ENCODE results near the gene RAB3GAP2.
"Not testable (repeated sequence)": the region's sequence is repeated elsewhere in the genome, so short reads cannot be mapped to it uniquely, and the experiment has no call there.

RAB3GAP2 gene

DNA sequence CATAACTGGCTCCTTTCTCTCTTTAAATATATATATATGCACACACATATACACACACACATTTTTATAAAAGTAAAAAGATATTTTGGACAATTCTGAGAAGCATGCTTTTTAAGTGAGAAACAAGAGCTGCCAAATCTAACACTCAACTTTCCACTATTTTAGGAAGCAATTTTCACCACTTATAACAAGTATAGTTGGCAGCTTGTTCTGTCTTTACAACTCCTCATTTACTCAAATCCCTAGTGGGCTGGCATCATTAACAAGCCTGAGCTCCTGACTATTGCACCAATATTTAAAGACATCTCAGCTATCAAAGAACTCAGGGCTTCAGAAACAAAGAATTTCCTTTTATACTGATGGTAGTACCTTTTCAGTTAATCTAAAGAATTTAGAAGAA is 76.6 kb downstream of the RAB3GAP2 start:
- DNase-seq: no peak

DNA sequence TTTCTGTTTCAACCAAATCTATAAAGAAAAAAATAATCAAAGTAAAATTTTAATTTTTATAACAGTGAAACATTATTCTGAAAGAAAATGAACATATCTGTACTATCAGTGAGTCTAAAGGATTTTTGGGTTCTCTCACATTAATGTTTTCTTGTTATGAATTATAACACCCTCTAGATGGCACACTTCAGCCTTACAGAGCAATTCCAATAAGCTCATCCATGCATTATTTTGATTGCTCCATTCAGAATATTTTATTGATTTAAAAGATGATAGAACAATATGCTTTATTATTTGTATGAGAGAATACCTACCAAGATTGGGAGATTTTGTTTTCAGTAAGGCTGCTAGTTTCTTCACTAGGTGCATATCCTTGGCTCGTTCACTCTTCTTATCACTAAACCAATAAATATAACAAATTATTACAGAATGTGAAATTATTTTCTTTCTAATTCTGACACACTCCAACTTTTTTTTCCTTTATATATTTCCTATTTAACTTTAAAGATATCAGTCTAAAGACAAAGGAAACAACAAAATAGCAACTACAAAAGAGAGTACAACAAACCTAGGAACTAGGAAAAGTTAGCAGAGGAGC is 82.4 kb downstream of the RAB3GAP2 start:
- DNase-seq: no peak

DNA sequence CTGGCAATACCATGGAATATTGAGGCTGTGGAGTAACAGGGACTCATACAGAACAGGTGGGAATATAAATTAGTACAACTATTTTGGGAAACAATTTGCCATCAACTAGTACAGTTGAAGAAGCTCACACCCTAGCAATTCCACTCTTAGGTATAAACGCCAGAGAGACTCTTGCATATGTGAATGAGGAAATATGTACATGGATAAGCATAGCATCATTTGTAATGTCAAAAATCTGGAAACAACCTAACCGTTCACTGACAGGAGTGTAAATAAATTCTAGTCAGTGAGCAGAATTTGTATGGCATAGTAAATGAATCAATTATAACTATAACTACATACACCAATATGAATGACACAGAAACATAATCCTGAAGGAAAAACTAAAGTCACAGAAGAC is 83.7 kb downstream of the RAB3GAP2 start:
- DNase-seq: no peak

DNA sequence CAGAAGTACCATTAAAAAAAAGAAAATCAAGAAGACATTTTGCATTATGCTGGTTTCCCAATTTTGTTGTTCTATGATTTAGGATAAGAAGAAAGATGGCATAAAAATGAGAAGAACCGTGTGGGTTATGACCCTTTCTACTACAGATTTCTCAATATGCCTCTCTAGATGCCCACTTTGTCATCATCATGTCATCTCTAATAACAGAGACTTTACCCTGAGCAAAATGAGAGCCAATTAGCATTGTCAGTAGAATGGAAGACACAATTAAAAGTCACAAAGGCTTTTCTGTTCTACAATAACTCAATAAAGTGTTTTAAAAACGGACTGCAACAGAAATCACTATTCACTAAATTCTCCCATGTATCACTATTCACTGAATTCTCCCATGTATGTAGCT is 85.5 kb downstream of the RAB3GAP2 start:
- DNase-seq: no peak

DNA sequence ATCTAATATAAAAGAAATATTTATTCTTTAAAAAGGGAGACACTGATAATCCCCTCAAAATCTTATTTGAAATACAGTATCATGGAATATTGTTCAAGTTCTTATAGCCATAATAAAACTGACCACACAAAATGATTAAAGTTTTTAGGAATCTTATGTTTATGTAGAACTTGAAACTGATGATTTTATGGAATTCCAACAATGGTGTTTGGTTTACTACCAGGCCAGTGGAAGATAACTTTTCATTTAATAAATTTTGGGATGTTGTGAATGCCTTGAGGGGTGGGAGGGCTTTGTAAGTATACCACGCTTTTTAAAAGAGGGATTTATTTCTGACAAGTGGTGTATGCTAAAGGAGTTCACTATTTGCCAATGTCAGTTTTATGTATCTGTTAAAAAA is 87.7 kb downstream of the RAB3GAP2 start:
- DNase-seq: no peak

DNA sequence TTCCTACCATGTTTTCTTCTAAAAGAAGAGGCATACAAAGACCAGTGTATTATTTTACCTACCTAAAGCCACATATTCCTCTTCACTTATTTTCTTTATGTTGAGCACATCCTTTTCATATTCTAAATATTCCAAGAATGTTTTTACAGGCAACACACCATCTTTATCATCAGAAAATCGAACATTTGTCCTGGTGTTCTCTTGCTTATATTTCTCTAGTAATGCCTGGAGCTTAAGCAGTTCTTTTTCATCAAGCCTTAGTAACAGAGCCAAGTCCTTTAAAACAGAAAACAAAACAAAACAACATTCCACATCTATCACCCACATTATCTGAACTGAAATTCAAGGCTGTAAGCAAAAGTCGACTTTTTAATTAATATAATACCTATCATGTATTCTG is 89.6 kb downstream of the RAB3GAP2 start:
- DNase-seq: no peak

DNA sequence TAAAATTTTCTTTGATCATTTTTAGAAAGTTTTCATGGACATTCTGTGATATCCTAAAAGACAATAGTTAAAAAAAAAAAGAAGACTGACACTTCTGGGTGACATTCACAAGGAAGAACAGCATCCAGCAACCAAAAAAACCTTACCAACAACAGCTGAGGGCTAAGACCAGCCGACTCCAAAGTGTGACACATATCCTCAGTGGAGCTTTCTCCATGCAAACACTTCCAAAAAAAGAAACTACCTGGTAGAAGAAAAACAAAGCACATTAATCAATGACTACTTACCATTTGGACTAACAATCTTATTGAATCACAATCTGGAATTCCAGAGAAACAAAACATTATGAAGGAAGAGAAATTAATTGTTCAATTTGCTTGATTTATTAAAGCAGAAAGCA is 90.1 kb downstream of the RAB3GAP2 start:
- DNase-seq: no peak

DNA sequence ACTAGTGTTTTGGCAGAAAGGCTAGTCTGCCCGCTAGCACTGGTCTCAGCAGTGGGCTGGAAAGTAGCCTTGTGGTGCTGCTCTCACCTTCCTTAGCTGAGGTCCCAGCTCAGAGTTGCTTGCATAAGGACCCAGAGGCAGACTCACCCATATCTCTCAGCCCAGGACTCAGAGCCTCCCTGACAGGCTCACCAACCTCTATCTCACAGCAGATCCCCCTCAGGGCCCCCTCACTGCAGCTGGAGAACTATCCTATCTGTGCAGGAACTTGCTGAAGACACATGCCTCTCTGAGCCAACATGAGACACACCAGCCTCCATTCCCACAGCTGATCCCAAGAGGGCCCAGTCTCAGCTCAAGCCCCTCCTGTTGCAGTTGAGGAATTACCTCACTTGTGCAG is 95.7 kb downstream of the RAB3GAP2 start:
- DNase-seq: no peak

DNA sequence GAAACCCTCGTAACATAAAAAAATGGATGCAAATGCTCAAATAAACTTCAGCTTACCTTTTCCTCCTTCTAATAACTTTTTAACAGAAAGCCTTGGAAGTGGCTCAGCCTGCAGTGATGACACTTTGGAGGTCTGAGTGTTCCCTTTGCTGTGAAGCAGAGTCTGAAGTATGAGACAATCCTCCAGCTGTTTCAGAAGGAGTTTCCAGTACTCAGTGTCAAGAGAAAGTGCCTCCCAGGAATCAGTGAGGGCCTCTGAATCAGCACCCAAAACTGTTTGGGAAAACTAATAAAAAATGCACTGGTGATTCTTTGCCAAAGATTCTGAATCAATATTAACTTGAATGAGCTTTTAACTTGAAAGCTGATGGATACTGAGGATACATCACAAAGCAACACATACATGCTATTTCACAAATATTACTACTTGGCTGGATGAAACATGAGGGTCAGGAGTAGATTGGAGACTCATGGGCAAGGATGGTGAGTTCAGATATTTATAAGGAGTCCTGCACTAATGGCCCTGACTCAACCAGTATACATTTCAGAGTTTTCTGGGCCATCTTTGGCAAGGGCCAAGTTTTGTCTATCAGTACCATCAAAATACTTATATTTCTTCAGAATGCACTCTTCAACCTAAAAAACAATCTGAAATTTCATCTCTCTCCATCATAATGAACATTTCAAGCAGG is 101.3 kb downstream of the RAB3GAP2 start:
- no peak for DNase-seq

DNA sequence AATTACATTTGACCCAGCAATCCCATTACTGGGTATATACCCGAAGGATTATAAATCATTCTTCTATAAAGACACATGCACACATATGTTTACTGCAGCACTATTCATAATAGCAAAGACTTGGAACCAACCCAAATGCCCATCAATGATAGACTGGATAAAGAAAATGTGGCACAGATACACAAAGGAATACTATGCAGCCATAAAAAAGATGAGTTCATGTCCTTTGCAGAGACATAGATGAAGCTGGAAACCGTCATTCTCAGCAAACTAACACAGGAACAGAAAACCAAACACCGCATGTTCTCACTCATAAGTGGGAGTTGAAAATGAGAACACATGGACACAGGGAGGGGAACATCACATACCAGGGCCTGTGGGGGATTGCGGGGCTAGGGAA is 102.4 kb downstream of the RAB3GAP2 start:
- DNase-seq: not testable (repeated sequence)

DNA sequence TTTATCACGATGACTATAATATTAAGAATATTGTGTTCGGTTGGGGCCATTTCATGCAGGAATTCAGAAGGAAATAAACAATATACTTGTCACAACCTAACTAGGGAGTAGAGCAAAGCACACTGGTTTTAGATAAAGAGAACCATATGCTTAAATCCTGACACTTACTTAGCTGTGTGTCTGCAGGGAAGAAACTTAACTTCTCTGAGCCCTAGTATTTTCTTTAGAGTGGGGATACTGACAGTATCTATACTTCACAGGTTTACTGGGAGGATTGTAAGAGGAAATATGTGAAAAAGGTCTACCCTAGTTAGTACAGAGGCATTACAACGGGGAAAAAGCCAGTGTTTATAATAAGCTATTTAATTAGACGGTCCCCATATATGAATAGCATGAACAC is 105.4 kb downstream of the RAB3GAP2 start:
- DNase-seq: no peak

DNA sequence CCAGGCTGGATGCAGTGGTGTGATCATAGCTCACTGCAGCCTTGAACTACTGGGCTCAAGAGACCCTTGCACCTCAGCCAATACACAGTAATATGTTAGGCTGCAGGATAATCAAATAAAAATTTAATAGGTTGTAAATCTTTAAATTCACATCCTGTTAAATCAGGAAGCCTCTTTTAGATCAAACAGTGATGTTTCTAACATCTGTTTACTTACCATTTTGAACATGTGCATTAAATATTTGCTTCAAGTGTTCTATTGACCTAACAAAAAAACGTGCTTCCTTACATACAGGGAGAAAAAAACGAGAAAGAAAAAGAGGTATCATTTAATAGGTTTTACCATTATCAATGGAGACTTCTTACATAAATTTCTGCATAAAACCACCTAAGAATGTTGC is 107.7 kb downstream of the RAB3GAP2 start:
- DNase-seq: no peak

DNA sequence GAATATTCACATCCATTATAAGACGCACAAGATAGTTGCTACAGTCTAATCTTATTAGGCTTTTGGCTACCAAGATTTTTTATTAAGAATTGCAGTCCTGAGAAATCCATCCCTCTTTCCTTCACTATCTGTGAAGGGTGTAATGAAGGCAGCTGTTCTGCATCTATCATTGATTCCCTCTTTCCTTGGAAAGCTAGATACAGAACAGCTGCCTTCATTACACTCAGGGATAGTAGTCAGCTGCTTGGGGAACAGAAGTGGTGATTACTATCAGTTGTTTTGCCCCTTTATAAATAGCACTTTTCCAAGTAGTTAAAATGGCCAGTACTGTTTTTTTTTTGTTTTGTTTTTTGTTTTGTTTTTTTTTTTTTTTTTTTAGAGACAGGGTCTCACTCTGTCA is 108.1 kb downstream of the RAB3GAP2 start:
- DNase-seq: no peak

DNA sequence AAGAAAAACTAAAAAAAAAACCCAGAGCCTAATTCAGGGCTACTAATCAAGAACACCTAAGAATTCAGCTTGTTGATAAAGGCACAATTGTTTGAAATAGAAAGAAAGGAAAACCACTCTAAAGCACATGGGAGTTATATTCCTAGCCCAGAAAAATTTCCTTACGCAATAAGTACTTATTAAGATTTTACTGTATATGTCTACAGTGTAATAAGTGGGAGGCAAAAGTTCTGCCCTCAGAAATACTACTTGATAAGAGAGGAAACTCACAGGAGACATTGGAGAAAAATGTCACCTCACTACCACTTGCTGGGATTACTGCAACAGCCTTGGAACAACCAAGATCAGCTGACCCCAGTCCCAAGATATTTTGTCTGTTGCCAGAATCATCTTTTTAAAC is 112.2 kb downstream of the RAB3GAP2 start:
- DNase-seq: no peak

DNA sequence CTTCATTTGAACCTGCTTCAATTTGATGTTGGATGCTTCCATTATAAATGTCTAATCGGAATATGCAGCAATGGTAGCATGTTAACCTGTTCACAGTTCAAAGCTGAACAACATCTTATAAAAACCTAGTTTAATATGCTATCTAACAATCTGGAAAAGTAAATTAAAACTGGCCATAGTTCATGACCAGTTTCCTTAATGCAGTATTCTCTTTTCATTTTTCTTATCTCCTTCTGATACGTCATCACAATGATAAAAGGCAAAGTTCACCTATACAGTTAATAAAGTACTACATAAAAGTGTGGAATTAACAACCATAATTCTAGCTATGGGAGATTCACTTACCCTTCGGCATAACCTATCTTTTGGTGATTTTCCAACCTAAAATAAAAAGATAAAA is 113.2 kb downstream of the RAB3GAP2 start:
- DNase-seq: no peak

DNA sequence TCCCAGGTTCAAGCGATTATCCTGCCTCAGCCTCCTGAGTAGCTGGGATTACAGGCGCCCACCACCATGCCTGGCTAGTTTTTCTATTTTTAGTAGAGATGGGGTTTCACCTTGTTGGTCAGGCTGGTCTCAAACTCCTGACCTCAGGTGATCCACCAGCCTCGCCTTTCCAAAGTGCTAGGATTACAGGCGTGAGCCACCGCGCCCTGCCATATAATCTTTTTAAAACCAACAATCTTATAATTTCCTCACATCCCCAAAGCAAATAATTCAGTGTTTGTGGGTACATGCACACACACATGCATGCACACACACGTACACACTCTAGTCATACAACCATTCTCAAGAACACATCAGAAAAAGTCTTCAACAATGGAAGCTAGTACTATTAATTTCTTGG is 113.7 kb downstream of the RAB3GAP2 start:
- not testable (repeated sequence) for DNase-seq

DNA sequence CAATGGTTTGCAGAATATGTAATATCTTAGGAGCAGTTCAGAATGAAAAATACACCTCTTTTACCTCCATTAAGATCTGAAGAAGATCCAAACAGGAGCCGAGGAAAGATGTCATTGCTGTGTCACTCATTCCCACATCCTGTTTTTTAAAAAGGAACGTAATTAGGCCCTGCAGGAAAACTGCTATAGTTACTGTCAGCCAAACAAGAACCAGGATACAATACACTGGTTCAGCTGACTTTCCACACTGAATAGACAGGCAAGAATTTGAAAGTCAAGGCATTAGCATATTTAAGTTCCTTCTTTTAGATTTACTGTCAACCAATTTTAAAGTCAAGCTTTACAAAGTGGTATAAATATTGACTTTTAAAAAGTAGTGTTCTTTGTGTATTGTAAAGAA is 114.5 kb downstream of the RAB3GAP2 start:
- DNase-seq: no peak

DNA sequence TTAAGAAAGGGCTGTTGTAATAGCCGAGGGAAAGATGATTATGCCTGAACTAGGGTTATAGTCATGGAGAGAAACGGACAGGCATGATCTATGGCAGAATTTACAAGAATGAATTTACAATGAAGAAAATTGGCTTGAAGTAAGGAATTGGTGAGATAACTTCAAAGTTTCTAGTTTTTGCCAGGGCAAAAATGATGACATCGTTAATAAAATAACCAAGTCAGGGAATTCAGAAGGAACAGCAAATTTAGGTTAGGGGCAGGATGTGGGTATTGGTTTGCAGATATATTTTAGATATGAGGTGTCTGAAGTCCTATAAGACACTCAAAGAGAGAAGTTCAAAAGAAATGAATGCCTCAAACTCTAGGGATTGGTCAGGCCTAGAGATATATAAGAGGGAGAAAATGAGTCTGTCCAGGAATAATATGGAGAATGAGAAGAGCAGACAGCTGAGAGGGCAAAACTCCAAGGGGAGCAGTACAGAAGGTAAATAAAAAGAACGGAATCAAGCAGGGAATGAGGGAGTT is 115.6 kb downstream of the RAB3GAP2 start:
- no peak for DNase-seq

DNA sequence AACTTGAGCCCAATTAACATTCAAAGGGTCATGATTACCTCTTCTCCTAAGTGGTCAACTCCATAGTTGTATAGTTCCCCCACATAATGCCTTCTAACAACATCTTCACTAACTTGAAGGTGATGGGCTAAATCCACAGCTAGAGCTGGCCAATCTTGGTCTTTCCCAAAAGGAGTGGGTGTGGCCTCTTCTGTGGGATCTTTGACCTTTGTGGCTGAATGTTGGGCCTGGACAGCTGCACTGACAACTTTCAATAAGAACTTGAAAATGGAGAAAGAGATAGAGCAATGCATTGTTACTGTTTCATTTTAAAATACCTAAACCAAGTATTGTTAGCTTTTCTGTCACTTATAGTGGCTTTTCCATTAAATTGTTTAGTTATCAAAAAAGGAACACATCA is 119.1 kb downstream of the RAB3GAP2 start:
- no peak for DNase-seq

DNA sequence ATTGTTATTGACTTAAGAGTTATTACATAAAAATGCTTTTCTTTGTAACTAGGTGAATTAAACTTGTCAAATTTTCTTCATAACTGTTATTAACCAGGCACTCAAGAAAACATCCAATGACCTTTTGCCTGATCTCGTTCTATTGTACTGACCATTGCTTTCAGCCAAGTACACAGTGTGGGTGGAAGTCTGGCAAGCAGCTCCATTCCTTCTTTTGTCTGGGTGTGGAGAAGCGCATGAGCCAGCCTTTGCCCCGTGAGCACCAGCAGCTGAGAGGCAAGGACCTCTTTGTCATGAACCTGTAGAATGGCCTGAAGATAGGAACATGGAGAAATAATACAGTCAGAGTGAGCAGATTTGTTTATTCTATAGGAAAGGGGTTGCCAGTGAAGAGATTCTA is 120.8 kb downstream of the RAB3GAP2 start:
- DNase-seq: no peak

DNA sequence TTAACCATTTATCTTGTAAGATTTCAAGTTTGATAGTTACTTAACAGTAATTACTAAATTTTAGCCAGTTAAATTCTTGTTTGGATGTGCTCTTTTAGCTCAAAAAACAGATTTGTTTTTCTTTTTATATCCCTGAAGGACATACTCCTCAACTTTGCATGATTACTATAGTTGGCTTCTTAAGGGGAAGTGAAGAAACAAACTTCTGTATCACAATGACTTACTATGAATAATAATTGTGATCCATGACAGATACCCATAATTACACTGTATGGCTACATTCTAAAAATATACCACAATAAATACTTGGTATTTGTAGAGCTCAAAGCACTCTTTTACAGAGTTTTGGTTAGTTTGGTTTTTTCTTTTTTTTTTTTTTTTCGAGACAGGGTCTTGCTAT is 122.5 kb downstream of the RAB3GAP2 start:
- no peak for DNase-seq

DNA sequence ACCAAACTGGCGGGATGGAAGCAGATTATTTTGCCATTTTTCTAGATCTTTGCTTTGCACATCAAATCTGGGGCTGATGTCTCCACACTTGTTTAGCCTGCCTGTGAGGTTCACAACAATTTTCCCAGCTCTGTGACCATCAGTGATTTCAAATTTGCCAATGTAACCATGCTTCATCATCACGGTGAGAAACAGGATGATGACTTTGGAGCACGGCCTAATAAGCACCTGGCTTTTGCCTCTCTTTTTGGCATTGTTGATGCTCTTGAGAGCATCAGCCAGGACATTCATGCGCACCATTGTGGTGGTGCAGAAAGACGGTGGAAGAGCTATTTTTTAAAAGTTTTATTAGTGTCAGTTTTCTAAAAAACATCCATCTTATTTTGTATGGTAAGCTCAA is 128.2 kb downstream of the RAB3GAP2 start:
- DNase-seq: no peak

DNA sequence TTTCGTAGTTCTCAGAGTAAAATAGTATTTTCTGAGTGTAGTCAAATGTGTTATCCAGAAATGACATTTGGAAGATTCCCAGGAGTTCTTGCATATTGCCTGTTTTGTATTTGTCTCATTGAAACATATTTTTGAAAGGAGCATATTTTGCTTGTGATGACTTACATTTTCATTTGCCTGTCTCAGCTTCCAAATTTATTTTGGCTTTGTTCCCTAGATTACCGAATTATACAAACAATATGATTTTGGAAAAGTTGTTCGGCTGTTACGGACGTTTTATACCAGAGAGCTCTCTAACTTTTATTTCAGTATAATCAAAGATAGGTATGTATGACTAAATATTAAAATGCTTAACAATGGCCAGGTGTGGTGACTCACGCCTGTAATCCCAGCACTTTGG is 132.3 kb downstream of the RAB3GAP2 start:
- DNase-seq: no peak

DNA sequence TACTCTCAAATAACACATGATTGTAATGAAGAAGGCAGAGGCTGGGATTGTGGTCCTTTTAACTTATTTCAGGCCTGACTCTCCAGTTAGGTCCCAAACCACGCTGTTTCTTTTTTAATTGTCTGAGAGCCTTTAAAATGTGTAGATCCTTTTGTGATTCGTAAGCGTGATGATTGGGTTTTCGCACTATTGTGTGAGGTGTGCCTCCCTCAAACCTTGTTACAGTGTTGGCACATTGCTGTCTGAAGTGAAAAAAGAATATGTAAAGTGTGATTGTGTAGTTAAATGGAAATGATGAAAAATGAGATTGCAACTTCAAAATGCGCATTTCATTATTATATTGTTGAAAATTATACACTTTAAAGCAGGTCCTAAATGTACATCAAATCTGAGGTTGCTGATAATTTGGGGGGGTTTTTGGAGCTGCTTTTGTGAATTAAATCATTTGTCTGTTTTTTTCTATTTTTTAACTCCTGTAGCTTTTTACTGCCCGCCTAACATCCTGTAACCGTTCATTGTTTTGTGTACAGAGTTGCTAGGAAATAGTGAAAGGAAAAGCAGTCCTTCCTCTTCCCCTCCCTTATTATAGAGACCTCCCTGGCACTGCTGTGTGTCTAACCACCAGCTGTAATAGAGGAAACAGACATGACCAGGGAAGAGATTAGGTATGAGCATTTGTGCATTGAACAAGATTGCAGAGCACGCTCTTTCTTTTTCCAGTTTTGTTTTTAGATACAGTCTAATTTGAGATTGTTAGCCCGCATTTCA is 135.1 kb downstream of the RAB3GAP2 start:
- no peak for DNase-seq

All from stimulated activated CD8-positive, alpha-beta memory T cell treated with anti-CD3 and anti-CD28 coated beads, Interleukin-4, amount 100 ng/mL, for 48 hours (primary cell).